ENCODE measurements around the gene LKAAEAR1. TPM values are rescaled to one million over a fixed set of nuclear protein-coding genes. Genes with fewer than 3 reads are reported as not detected.

LKAAEAR1 gene
- total and polyA plus RNA-seq, 9 of the 15 experiments (the other 6 are each of a cell fraction or from before 2014, with no cell fraction given) = not detected

- TF ChIP-seq PHB2 (IDR thresholded peaks at IDR 0.05; ENCODE audit: low read depth) (no peak), MCM7 (IDR thresholded peaks at IDR 0.05) (no peak)
Observed at GRCh38 chr20:64065062-64065973, 18.9 kb downstream of the LKAAEAR1 start (continued).

- no peaks in the 10 kb centered on the region for H3K27me3 ChIP-seq (ENCODE audit: control insufficient read depth in 2 of 2, insufficient read depth in 2 of 2, low read length in 2 of 2)
- no TSS peak for BruUV-seq (replicated peaks)
- intact Hi-C loops (cut with micrococcal nuclease) = no loop called here
- in situ Hi-C loops (cut with MboI) = no loop called here
- CTCF ChIA-PET (ENCODE audit: low intra/inter-chr PET ratio) = no interaction called here
- no peaks in the 10 kb centered on the region for H3K36me3 ChIP-seq (ENCODE audit: control insufficient read depth, insufficient read depth, low read length)
- peak overlapping the region; percentile 80 for H3K4me2 ChIP-seq (ENCODE audit: insufficient read depth, low read length)
- no peak overlapping the region for H3K27ac ChIP-seq (ENCODE audit: extremely low read depth, low read depth, low read length)
- H2AFZ ChIP-seq (ENCODE audit: low read depth, low read length) = no peak overlapping the region
- 0 out of 2 replicates have a peak, but pooled peaks have one; percentile 8 for TF ChIP-seq NFE2 (IDR thresholded peaks at IDR 0.05; ENCODE audit: low read depth)
- no peak for TF ChIP-seq NFXL1 (CRISPR knock-in tag; IDR thresholded peaks at IDR 0.05)
- TF ChIP-seq ZBTB7A (IDR thresholded peaks at IDR 0.05; ENCODE audit: borderline replicate concordance, control insufficient read depth, low read depth, low read length) = 0 out of 2 replicates have a peak, but pooled peaks have one; percentile 11
- no peak for TF ChIP-seq NR3C1 (CRISPR knock-in tag; IDR thresholded peaks at IDR 0.05)
- TF ChIP-seq KDM5B (IDR thresholded peaks at IDR 0.05; ENCODE audit: insufficient replicate concordance, low read depth, low read length) = peak; percentile 17
- TF ChIP-seq POLR2G (IDR thresholded peaks at IDR 0.05; ENCODE audit: low read depth, low read length) = 0 out of 2 replicates have a peak, but pooled peaks have one; percentile 25
- TF ChIP-seq TFAP4 (CRISPR knock-in tag; IDR thresholded peaks at IDR 0.05; ENCODE audit: borderline replicate concordance) = peak; percentile 17; the same call in 1 of the 2 replicates
- peak overlapping the region in 1 of 2 experiments; percentile 37; a peak in 1 of 4 replicates for H3K9ac ChIP-seq (ENCODE audit: insufficient read depth in 1 of 2, low read depth in 2 of 2, low read length in 2 of 2)
- peaks cover 4% of the 10 kb centered on the region; the same call in 2 of the 3 replicates for H3K79me2 ChIP-seq (ENCODE audit: control insufficient read depth, insufficient read depth, low read length)
- DNase-seq (ENCODE audit: extremely low read depth in 1 of 4, low spot score in 3 of 4) (no peak), FAIRE-seq (no peak), ATAC-seq (no peak)
- H3K4me1 ChIP-seq (replicated peaks in 1 of 2; ENCODE audit: control insufficient read depth in 2 of 2, insufficient read depth in 2 of 2, low read length in 2 of 2) = peaks cover 34 to 70% of the 10 kb centered on the region in 2 experiments
- POLR2A ChIA-PET = interaction anchor here (0.8 to 1.4 kb wide), 2 partner anchors 9 to 10 kb away, joined by 3 to 4 read pairs; no protein-coding TSS in a partner anchor
- H3K9me1 ChIP-seq (ENCODE audit: control insufficient read depth, insufficient read depth, low read length) = peaks cover 3% of the 10 kb centered on the region
- no peaks in the 10 kb centered on the region for H4K20me1 ChIP-seq (replicated peaks; ENCODE audit: control insufficient read depth, insufficient read depth, low read length)
- H3K9me3 ChIP-seq (replicated peaks; ENCODE audit: control insufficient read depth, insufficient read depth, low read depth, low read length) = no peaks in the 10 kb centered on the region
- peak overlapping the region; percentile 97; the same call in 1 of the 2 replicates for H3K4me3 ChIP-seq
- 53% methylated on average over 11 of the region's 12 CpGs for WGBS (ENCODE audit: insufficient coverage, low coverage, missing lambda C conversion rate)
Observed at GRCh38 chr20:64064145-64064698, 20.0 kb downstream of the LKAAEAR1 start.

All from K562 (cell line).